SU-DHL-6 (cell line): ENCODE data around the gene MYH6.

ENCODE experiments used
- CTCF ChIP-seq: fragments of 200-600 bp; sonication (generic); IDR thresholded peaks from one replicate; pipeline ENCODE4 v1.5.1; 2017; ENCODE audit warnings: antibody characterized with exemption, mild to moderate bottlenecking, low read length, moderate library complexity; ENCODE audit not compliant: insufficient read depth, poor library complexity, severe bottlenecking
- EZH2phosphoT487 ChIP-seq: fragments of 200-600 bp; sonication (generic), shearing (Covaris generic); conservative IDR thresholded peaks from 2 replicates; pipeline ENCODE4 v1.6.1; 2018; ENCODE audit warnings: mild to moderate bottlenecking, antibody characterized with exemption, low read length, moderate library complexity, mixed read lengths

- TF ChIP-seq CTCF (no peak), EZH2phosphoT487 (no peak)
These were observed 18.7 kb downstream of the MYH6 start for GRCh38 chr14:23389396-23389795.
